Stimulated activated CD8-positive, alpha-beta memory T cell treated with anti-CD3 and anti-CD28 coated beads, Interleukin-7, amount 100 ng/mL, for 1 hour (primary cell): Measurements from ENCODE around the gene USP9X.
A peak's percentile ranks its signal among the peaks of the same experiment; 100 is the strongest.
"Not testable (repeated sequence)": the region's sequence is repeated elsewhere in the genome, so short reads cannot be mapped to it uniquely, and the experiment has no call there.

ENCODE experiments used
- DNase-seq, 2 donors: peaks; one replicate each; pipeline ENCODE4 v3.0.0-alpha.2; 2020; ENCODE audit warnings: low read depth in 2 of 2

The USP9X gene

DNA sequence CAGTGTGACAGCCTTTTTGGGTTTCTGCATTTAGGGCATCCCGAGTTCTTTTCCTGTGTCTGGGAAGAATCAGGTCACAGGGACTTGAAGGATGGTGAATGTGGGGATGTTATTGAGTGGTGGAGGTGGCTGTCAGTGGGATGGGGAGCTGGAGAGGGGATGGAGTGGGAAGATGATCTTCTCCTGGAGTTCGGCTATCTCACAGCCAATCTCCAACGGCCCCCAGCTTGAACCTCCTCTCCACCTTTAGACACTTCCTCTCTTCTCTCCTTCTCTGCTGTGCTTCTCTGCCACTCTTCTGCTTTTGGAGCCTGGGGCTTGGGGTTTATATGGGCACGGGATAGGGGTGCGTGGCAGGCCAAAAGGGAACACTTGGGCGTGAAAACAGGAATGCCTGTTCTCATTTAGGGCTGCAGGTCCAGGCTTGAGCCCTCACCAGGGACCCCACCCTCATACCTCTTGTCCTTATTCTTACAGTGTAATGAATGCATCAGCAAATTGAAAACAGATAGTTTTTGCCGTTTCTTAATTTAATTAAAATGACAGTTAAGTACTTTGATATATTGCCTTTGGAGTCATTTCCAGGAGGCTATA is 37.5 kb downstream of the USP9X start:
- no peak for DNase-seq

DNA sequence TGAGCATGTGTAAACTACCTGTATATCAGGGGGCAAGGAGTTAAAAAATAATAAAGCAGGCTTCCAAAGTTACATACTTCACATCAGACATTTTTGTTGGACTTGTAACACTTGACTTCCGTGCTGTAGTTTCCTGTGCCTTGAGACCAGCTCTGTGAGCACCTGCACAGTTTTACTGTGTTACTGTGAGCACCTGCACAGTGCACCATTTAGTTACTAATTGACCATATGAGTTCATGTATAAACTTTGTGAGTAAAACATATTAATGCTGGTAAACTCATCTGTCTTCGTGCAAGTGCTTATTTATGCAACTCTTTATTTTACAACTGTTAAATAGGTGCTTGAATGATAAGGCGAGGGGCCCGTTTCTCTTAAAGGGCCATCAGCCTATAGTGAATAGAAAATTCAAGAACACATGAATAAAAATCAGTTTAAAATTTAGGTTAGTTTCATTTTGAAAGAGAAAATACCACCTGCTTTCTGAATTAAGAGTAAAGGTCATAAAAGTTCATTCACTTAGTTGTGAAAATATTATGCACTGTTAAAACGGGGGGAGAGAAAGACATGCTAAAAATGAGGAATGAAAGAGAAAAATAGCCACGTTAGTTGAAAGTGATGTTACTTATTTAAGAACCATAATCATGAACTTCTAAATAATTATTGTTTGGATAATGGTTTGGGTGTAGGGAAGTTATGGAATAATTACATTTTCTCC is 42.4 kb downstream of the USP9X start:
- DNase-seq = no peak

DNA sequence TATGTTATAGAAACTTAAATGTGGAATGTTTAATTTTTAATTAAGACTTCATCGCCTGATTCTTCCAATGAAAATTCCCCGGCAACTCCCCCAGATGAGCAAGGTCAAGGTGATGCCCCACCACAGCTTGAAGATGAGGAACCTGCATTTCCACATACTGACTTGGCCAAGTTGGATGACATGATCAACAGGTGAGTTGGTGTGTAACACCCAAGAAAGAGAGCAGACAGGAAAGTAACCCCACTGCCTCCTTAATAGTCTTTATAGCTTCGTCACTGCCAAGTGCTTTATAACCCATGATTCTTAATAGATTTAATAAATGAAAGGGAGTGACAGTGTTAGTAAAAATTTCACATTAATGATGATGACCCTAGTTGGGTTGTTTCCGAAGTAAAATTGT is 43.7 kb downstream of the USP9X start:
- no peak for DNase-seq

DNA sequence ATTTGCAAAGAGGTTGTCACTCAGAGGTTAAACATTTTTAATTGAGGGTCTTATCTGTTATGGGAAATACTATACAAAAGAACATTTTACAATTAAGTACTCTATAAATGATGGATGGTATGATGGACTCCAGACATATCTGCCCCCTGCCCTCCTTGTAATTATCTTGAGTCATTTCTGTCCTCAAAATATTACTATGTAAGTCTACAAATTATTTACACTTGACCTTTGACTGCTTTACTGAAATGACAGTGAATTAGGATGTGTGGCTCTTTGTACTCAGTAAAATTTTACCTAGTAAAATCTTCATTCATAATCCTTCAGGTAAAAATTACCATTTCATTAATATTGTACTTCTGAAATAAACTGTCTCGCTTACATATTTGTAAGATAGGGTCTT is 46.5 kb downstream of the USP9X start:
- no peak for DNase-seq

DNA sequence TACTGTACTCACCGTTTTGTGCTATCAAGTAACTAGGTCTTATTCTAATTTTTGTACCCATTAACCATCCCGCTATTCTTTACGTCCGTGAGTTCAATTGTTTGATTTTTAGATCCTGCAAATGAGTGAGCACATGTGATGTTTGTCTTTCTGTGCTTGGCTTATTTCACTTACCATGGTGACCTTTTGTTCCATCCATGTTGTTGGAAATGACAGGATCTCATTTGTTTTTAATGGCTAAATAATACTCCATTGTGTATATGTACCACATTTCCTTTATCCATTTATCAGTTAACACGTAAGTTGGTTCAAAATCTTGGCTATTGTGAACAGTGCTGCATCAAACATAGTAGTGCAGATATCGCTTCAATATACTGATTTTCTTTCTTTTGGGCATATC is 48.3 kb downstream of the USP9X start:
- DNase-seq = no peak

DNA sequence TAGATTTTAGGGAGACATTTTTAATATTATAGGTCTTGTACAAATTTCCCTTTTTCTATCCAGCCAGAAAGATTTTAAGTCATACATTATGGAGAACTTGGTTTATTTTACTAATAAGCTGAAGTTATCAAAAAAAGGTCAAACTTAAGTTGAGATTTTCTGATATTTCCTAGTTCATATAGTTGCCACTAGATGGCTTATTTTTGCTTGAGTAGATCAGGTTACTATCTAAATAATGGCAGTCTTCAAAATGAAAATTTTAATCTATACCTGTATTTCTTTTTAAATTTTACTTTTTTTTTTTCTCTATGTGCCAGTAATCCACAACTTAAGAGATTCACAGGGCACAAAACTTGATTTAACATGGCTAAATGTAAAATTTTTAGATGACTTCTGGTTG is 52.3 kb downstream of the USP9X start:
- no peak for DNase-seq

DNA sequence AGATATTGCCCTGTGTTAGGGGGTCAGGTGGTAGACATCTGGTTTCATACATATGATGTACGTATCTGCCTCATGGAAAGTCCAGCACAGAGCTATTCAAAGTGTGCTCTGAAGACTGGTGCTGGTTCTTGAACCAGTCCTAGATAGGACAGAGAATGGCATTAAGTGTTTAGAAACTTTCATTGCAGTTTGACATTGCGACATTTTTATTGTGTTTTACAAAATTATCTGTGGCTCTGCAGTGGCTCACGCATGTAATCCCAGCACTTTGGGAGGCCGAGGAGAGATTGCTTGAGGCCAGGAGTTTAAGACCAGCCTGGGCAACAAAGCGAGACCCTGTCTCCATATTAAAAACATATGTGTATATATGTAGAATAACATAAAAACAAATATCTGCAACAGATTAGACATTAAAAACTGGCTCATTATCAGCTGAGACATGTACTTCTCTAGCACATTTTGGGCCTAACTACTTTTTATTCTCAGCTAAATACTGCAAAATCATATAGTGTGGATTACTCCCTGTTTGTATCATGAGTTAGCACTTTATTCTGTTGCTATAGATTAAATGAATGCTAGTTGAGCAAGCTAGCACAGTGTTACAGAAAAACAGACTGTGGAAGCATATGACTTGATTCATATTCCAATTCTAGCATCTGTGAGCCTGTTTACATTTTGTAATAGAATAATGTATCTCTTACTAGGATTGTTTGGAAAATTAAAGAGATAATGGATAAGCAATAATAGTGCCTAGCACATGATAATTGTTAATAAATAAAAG is 57.1 kb downstream of the USP9X start:
- no peak for DNase-seq

DNA sequence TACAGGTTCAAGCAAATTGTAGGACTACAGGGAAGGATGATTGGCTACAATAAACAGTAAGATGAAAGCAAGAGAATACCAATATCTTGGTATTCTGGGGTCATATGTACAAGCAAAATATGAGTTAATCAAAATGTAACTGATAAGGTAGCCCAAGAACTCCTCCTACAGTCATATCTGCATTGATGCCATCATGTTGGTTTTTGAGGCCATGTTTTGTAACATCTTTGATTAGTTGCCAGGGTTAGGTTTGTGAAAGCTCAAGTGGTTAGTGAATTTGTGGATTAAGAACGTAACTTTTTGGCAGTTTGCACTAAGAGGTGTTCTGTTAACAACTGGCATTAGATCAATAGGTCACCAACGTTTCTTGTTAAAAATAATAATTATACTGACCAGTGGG is 59.6 kb downstream of the USP9X start:
- no peak for DNase-seq

DNA sequence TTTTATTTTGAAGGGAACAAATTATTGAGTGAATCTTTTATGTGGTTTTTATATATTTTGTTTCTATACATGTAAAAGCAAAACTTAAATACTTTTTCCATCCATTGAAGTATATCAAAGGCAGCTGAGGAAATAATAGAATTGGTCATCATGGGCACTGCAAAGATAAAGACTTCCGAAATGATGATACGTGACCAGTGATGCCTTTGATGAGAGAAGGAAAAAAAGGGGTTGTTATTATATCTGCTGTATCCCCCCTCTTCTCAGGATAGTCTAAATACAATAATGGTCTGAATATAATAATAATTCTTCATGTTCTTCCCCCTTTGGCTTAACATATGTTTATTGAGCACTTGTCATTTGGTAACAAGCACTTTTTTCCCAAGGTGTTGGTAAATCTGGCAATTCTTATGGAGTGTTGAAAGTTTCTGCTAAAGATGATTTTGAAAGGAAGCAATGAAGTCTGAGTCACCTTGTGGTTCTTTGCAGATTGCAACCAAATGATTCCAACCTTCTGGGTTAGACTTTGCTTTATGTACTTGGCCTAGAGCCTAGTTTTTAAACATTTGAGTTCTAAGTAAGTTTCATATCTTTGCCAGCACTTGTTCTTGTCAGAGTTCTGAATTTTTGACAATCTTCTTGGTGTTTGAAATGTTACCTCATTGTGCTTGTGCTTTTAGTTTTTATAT is 60.8 kb downstream of the USP9X start:
- DNase-seq = no peak

DNA sequence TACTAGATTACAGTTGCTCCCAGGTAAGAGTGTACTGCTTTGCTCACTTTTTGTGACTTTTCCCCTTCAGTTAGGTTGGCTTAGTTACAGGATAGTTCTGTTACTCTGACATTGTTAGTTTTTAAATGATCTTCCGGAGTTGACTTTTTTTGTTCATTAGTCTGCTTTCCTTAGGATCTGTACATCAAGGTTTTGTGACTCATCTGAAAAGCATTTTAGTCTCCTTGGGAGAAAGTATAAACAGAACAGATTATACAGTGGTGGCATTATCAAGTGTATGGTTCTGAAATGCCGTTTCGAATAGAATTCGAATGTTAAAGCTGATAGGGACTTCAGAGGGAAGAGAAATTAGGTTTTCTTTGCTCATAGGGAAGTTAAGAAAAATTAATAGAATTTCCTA is 63.3 kb downstream of the USP9X start:
- no peak for DNase-seq

DNA sequence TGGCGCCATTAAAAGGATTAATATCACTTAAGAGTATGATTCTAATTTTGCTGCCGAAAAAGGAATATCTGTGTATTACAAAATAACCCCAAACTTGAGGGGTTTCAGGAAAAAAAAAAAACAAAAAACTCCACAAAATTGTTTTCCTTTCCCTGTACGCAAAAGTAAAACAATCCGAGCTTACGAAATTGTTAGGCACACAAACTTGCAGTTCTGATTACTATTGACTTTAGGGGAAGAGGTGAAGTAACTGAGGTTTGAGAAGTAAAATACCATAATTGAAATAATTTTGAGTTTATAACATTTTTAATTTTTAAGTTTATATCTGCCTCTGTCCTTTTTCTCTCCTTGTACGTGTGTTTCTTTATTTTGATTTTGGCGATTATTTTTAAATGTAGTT is 64.8 kb downstream of the USP9X start:
- no peak for DNase-seq

DNA sequence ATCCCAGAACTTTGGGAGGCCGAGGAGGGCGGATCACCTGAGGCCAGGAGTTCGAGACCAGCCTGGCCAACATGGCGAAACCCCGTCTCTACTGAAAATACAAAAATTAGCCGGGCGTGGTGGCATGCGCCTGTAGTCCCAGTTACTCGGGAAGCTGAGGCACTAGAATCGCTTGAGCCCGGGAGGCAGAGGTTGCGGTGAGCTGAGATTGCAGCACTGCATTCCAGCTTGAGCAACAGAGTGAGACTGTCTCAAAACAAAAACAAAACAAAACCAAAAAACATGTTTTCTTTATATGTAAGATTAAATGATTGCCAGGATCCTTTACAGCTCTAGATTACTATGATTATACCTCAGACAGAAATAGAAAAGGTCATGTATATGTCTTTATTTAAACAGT is 66.5 kb downstream of the USP9X start:
- DNase-seq = not testable (repeated sequence)

DNA sequence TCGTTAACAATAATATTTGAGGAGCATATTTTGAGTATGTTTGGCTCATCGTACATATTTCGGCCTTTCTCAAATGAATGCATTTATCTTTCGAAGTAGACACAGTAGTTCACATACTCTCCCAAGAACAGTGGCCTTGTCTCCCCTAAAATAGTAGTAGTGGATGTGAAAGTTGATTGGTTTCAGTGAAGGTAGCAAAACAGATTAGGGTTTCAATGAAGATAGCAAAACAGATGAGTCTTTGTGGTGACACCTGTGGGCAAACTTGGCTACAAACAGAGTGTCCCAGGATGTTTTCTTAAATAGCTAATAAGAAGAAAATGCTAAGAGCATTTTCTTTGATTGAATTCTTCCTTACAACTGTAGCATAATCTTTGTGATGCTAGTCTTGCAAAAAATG is 67.0 kb downstream of the USP9X start:
- no peak for DNase-seq

DNA sequence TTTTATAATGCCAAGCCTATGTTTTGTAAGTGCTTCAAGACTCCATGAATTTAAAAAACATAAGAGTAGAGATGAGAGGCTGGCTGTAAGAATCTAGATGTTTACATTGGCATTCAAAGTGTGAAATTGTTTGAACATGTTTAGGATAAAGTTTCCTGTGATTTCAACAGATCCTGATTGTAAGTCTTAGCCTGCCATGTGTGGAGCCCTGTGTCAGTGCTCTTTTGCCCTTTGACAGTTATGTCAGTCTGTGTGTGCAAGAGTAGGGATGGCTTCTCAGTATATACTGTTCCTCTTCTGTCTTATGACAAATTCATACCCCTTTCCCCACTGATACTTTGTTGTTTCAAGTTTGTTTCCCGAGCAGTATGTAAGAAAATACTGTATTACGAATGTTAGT is 68.2 kb downstream of the USP9X start:
- DNase-seq = no peak

DNA sequence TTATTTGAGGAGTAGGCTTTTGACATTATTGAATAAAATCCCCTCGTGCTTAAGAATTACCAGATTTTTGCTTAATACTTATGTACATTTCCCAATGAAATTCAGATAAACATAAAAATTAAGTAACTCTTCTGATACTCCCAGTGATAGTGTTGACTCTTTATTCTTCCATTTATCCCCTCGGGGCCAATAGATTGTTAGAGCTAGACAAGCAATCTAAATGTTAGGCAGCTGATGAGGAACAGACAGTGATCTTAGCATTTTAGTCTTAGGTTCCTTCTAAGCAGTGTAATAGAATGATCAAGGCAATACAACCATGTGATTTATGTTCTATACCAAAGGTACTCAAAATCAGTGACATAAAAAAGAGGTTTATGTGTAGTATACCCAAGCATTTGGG is 68.7 kb downstream of the USP9X start:
- no peak for DNase-seq

DNA sequence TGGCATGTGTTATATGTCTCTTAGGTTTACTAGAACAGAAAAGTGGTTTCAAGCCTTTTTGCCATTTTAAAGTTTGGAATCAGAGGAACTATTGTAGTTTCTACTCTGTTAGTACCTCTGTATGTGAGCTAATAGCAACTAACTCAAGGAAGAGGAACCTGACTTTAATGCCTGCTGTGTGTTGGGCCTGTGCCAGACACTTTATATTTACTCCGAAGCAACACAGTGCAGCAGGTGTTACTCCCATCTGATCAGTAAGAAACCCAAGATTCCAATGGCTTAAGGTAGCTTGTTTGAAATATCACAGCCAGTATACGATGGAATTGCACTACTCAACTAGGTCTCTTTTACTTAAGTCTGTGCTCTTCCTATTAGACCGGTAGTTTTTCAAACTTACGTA is 79.2 kb downstream of the USP9X start:
- DNase-seq = no peak

DNA sequence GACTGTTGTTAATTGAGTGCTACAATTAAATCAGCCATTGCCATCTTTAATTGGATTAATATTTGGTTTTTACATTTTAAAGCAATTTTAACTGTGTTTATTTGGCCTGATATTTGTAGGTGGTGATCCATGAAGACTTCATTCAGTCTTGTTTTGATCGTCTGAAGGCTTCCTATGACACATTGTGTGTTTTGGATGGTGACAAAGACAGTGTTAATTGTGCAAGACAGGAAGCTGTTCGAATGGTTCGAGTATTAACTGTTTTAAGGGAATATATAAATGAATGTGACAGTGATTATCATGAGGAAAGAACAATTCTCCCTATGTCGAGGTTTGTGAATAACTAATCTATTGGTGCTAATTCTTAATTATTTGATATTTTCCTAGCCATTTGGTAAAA is 82.6 kb downstream of the USP9X start:
- no peak for DNase-seq

DNA sequence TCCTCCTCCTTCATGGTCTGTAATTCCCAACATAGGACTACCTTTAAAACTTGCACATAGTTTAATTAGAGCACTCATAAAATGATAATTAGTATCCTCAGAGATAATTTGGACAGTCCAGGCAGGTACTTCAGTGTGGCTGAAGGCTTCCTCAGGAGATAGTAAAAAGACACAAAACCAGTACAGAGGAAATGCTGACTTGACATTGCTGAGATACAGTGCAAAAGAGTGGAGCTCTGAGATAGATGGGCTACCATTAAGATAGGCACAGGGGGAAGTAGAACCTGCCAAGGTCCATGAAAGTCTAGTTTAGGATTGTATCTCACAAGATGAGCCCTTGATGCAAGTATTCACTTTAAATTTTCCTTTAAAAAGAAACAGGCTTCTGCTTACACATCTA is 91.0 kb downstream of the USP9X start:
- DNase-seq = no peak

DNA sequence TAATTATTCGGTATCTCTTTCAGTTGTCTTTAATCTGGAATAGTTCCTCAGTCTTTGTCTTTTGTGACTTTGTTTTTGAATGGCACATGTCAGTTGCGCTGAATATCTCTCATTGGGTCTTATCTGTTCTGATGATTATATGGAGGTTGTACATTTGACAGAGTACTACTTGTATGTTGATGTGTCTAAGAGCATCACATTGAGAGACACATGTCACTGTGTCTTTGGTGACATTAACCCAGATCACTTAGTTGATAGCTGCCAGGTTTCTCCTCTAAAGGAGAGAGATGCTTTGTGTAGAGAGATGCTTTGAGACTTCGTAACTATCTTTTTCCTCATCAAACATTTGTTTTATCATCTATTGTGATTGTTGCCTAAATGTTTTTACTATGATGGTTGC is 92.1 kb downstream of the USP9X start:
- no peak for DNase-seq

DNA sequence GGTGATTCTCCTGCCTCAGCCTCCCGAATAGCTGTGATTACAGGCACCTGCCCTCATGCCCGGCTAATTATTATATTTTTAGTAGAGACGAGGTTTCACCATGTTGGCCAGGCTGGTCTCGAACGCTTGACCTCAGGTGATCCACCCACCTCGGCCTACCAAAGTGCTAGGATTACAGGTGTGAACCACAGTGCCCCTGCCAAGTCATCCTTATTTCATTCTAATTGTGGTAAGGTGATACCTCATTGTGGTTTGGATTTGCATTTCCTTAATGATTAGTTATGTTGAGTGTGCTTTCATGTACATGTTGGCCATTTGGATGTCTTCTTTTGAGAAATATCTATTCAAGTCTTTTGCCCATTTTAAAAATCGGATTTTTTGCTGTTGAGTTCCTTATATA is 93.0 kb downstream of the USP9X start:
- DNase-seq = no peak

DNA sequence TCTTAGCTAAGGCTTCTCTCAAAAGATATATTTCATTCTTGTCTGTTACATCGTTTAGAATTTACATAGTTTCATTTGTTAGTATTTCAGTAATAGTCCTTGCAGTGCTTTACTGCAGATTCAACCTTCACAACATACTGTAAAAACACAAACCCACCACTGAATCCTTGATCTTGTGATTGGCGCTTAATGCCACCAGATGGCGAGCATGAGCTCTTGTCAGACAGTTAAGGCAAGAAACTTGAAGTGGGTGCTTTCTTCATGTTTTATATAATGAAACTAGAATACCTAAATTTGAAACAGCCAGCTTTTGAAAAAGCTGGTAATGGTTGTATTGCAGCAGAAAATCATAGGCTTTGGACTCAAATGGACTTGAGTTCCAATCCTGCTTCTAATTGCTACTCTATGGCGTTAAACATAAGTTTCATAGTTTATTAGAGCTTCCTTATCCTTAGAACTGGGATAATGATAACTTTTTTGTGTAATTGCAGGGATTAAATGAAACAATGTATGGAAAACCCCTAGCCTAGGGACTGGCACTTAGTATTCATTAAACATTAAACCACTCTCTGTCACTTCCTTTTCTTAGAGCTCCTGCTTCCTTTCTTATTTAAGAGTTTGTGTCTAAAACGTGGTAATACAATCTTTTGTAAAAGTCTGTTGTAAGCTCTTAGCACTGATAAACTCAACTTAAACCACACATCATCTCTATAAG is 95.1 kb downstream of the USP9X start:
- peak in 1 of 2 donors; percentile 12 for DNase-seq

DNA sequence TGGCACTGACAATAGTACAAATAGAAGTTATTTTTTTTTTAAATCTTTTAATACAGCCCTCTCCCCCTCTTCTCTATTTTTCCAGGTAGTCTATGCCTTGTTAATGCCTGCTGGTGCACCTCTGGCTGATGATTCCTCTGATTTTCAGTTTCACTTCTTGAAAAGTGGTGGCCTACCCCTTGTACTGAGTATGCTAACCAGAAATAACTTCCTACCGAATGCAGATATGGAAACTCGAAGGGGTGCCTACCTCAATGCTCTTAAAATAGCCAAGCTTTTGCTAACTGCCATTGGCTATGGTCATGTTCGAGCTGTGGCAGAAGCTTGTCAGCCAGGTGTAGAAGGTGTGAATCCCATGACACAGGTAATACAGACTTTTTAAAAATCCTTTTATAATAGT is 99.1 kb downstream of the USP9X start:
- no peak for DNase-seq
